Activated T-helper 2 cell treated with anti-CD3 and anti-CD28 coated beads, Interferon-gamma antibody, Interleukin-2, Interleukin-4, amounts not matched to agents 10 μg/mL and 5 μg/mL and 100 μg/mL, durations not matched to agents 14 hours and 24 hours and 36 hours (primary cell): ENCODE data around the gene SLC25A4. TPM values are rescaled to one million over a fixed set of nuclear protein-coding genes. Genes with fewer than 3 reads are reported as not detected.
"Not testable (repeated sequence)": the region's sequence is repeated elsewhere in the genome, so short reads cannot be mapped to it uniquely, and the experiment has no call there.

Source experiments
- DNase-seq: peaks from one replicate; pipeline ENCODE4 v3.0.0; 2021; ENCODE audit warnings: low spot score
- H3K27ac Mint-ChIP-seq: one replicate; pipeline ENCODE4 v1.8.0; 2021; ENCODE audit warnings: mixed read lengths
- H3K27me3 Mint-ChIP-seq: one replicate; pipeline ENCODE4 v1.8.0; 2021; ENCODE audit warnings: low read depth, mixed read lengths
- H3K36me3 Mint-ChIP-seq: one replicate; pipeline ENCODE4 v1.8.0; 2021; ENCODE audit warnings: low read depth, mixed read lengths
- H3K4me1 Mint-ChIP-seq: one replicate; pipeline ENCODE4 v1.8.0; 2021; ENCODE audit warnings: low read depth, mixed read lengths
- H3K4me3 Mint-ChIP-seq: one replicate; pipeline ENCODE4 v1.8.0; 2021; ENCODE audit warnings: low read depth, mild to moderate bottlenecking, moderate library complexity, mixed read lengths
- H3K9me3 Mint-ChIP-seq: one replicate; pipeline ENCODE4 v1.8.0; 2021; ENCODE audit warnings: mixed read lengths
- intact Hi-C: fragments of 100-400 bp; cut with micrococcal nuclease; formaldehyde crosslinking; loops from one replicate; pipeline ENCODE4 v1.15.1; 2023
- total RNA-seq: library from RNA; stranded (reverse); gene quantifications from 2 replicates; pipeline ENCODE4 v1.2.3, GENCODE V29; 2022

The SLC25A4 gene
- total RNA-seq, 1 donor from 2014 or later, result 5.0 TPM

DNA sequence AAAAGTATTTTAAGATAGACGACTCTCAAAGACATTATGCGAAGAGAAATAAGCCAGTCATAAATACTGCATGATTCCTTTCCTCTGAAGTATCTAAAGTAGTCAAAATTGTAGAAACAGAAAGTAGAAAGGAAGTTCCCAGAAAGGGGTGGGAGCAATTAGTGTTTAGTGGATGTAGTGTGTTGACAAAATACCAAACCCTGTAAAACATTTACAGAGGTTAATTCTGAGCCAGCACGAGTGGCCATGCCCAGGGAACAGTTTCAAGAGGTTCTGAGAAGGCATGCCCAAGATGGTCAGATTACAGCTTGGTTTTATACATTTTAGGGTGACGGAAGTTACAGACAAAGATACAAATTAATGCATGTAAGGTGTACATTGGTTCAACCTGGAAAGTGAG, 34.4 kb upstream of the SLC25A4 start:
- intact Hi-C loops, result no loop called here
- Mint-ChIP-seq H3K4me1 (peaks cover 5% of the 10 kb centered on the region), H3K27me3 (peaks cover 35% of the 10 kb centered on the region), H3K36me3 (no peaks in the 10 kb centered on the region), H3K27ac (no peak overlapping the region), H3K4me3 (no peak overlapping the region), H3K9me3 (no peaks in the 10 kb centered on the region)
- DNase-seq, result no peak

DNA sequence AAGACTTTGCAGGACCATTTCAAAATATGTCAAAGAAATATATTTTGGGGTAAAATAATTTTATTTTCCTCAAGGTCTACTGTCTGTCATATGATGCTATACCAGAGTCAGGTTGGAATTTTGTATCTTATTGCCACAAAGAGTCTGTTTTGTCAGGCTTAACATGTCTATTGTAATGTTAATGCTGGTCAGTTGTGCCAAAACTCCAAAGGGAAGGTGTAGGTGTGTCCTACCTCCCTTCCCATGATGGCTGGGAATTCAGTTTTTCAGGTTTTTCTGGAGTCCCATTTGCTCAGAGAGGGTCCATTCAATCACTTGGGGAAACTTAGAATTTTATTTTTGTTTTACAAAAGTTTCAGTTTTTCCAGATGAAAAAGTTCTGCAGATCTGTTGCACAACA, 33.3 kb upstream of the SLC25A4 start:
- no peaks in the 10 kb centered on the region for H3K9me3 Mint-ChIP-seq
- DNase-seq, result no peak
- H3K4me1 Mint-ChIP-seq, result peaks cover 5% of the 10 kb centered on the region
- H3K36me3 Mint-ChIP-seq, result no peaks in the 10 kb centered on the region
- peaks cover 35% of the 10 kb centered on the region for H3K27me3 Mint-ChIP-seq
- no peak overlapping the region for H3K27ac Mint-ChIP-seq
- intact Hi-C loops, result no loop called here
- no peak overlapping the region for H3K4me3 Mint-ChIP-seq

DNA sequence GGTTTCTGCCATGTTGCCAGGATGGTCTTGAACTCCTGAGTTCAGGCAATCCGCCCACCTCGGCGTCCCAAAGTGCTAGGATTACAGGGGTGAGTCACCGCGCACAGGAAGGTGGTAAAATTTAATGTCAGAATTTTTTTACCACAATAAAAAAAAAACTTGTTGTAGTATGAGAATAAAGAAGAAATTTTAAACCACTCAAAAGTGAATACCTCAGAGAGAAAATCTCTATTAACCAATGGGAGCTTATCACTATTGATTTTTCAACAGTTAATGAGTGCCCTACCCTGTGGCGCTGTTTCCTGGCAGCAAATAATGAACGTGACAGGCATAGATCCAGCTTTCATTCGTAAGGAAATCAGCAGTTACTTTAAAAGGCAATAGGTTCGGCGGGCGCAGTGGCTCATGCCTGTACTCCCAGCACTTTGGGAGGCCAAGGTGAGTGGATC, 32.7 kb upstream of the SLC25A4 start:
- Mint-ChIP-seq H3K4me1 (peaks cover 5% of the 10 kb centered on the region), H3K9me3 (no peaks in the 10 kb centered on the region), H3K36me3 (no peaks in the 10 kb centered on the region), H3K27me3 (peaks cover 33% of the 10 kb centered on the region), H3K27ac (no peak overlapping the region), H3K4me3 (no peak overlapping the region)
- no peak for DNase-seq
- intact Hi-C loops, result no loop called here

DNA sequence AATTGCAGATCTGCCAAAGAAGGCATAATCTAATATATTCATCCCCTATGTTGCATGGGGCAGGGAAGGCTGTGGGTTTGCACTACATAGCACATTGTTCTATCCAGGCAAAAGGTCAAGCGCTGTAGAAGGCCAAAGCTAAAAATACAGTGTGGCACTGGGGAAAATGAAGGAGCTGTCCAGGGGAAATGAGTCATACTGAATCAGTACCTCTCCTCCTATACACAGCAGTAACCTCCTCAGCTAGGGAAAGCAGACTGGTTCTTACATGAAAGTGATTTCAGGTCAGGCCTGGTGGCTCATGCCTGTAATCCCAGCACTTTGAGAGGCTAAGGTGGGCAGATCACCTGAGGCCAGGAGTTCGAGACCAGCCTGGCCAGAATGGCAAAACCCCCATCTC, 31.0 kb upstream of the SLC25A4 start:
- Mint-ChIP-seq H3K27ac (no peak overlapping the region), H3K4me1 (peaks cover 8% of the 10 kb centered on the region), H3K9me3 (no peaks in the 10 kb centered on the region), H3K36me3 (no peaks in the 10 kb centered on the region), H3K27me3 (peaks cover 31% of the 10 kb centered on the region), H3K4me3 (no peak overlapping the region)
- intact Hi-C loops, result no loop called here
- no peak for DNase-seq

DNA sequence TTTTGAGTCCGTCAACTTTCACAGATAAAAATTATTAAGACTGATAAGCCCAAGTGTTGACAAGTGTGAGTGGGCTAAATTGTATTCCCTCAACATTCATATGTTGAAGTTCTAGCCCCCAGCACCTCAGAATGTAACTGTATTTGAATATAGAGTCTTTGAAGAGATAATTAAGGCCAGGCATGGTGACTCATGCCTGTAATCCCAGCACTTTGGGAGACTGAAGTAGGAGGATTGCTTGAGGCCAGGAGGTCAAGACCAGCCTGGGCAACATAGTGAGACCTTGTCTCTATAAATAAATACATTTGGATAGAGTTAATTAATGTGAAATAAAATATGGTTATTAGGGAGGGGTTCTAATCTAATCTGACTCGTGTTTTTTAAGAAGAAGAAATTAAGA, 29.7 kb upstream of the SLC25A4 start:
- intact Hi-C loops, result no loop called here
- H3K9me3 Mint-ChIP-seq, result no peaks in the 10 kb centered on the region
- no peak for DNase-seq
- no peak overlapping the region for H3K4me3 Mint-ChIP-seq
- peaks cover 24% of the 10 kb centered on the region for H3K27me3 Mint-ChIP-seq
- no peak overlapping the region for H3K27ac Mint-ChIP-seq
- H3K4me1 Mint-ChIP-seq, result peaks cover 8% of the 10 kb centered on the region
- H3K36me3 Mint-ChIP-seq, result no peaks in the 10 kb centered on the region

DNA sequence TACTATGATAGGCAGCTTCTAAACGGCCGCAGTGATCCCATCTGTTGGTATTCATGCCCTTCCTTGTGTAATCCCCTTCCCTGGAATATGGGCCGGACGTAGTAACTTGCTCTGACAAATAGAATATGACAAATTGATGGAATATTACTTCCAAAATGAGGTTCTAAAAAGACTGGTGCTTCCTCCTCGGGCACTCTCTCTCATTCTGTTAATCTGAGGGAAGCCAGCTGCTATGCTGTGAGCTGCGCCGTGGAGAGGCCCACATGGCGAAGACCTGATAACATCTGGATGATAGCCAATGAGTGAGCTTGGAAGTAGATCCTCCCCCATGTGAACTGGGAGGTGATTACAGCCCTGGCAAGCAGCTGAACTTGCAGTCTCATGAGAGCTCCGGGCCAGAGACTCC, 27.2 kb upstream of the SLC25A4 start:
- Mint-ChIP-seq H3K4me3 (no peak overlapping the region), H3K36me3 (no peaks in the 10 kb centered on the region), H3K4me1 (peaks cover 6% of the 10 kb centered on the region), H3K27me3 (peaks cover 34% of the 10 kb centered on the region), H3K9me3 (no peaks in the 10 kb centered on the region), H3K27ac (no peak overlapping the region)
- DNase-seq, result no peak
- intact Hi-C loops, result no loop called here

DNA sequence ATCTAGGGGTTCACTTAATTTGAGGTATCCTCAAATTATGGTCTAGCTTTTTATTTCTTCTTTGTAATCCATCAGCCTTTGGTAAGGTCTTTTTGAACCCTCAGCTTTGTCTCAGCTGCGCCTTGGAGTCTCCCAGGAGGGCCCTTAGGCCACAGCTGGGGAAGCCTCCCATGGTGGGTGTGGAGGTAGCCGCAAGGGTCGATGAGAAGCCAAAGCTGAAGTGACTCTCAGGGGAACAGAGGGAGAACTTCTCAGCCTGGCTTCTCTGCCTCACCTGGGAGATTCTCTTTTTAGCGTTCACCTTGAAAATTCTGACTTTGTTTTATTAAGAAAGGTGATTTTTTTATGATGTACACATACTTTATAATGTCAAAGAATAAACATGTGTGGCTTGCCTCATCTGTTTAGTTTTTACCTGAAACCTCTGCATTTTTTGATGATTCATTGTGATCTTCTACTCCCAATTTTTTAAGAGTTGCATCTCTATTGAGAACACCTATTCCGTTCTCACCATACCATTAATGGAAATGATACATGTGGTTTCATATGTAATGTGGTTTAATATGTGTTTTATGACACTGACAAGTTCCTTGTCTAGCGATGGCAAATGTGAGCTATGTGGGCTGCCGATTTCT, 25.6 kb upstream of the SLC25A4 start:
- intact Hi-C loops, result no loop called here
- DNase-seq, result no peak
- H3K27ac Mint-ChIP-seq, result no peak overlapping the region
- H3K4me3 Mint-ChIP-seq, result no peak overlapping the region
- no peaks in the 10 kb centered on the region for H3K36me3 Mint-ChIP-seq
- H3K9me3 Mint-ChIP-seq, result no peaks in the 10 kb centered on the region
- H3K27me3 Mint-ChIP-seq, result peaks cover 37% of the 10 kb centered on the region
- peaks cover 3% of the 10 kb centered on the region for H3K4me1 Mint-ChIP-seq

DNA sequence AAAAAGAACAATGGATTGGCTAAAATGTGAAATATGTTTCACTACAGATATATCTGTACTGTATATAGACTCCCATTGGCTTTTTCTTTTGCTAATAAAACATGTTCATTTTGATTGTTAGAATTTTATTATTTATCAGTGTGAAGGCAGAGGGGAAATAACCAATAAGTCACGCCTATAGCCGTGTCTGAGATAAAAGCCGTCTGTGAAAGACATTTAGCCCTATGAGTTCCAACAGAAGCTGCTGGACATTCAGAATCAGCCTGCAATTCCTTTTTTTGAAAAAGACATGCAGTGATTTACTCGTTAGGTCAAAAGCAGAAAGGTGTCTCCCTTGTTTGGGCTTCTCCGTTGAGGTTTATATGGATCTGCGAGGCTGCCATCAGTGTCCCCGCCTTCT, 24.2 kb upstream of the SLC25A4 start:
- Mint-ChIP-seq H3K4me1 (peaks cover 8% of the 10 kb centered on the region), H3K4me3 (no peak overlapping the region), H3K27ac (no peak overlapping the region), H3K36me3 (no peaks in the 10 kb centered on the region), H3K9me3 (no peaks in the 10 kb centered on the region), H3K27me3 (peaks cover 44% of the 10 kb centered on the region)
- no peak for DNase-seq
- intact Hi-C loops, result no loop called here

DNA sequence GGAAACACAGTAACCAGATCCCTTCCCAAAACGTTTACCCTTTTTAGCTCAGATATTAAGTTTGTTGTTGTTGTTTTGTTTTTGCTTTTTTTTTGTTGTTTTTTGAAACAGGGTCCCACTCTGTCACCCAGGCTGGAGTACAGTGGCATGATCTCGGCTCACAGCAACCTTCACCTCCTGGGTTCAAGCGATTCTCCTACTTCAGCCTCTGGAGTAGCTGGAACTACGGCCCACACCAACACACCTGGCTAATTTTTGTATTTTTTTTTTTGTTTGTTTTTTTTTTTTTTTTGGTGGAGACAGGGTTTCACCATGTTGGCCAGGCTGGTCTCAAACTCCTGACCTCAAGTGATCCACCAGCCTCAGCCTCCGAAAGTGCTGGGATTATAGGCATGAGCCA, 23.6 kb upstream of the SLC25A4 start:
- H3K27me3 Mint-ChIP-seq, result peaks cover 47% of the 10 kb centered on the region
- H3K9me3 Mint-ChIP-seq, H3K4me3 Mint-ChIP-seq, H3K36me3 Mint-ChIP-seq, intact Hi-C loops, H3K4me1 Mint-ChIP-seq, DNase-seq, H3K27ac Mint-ChIP-seq: not testable (repeated sequence)

DNA sequence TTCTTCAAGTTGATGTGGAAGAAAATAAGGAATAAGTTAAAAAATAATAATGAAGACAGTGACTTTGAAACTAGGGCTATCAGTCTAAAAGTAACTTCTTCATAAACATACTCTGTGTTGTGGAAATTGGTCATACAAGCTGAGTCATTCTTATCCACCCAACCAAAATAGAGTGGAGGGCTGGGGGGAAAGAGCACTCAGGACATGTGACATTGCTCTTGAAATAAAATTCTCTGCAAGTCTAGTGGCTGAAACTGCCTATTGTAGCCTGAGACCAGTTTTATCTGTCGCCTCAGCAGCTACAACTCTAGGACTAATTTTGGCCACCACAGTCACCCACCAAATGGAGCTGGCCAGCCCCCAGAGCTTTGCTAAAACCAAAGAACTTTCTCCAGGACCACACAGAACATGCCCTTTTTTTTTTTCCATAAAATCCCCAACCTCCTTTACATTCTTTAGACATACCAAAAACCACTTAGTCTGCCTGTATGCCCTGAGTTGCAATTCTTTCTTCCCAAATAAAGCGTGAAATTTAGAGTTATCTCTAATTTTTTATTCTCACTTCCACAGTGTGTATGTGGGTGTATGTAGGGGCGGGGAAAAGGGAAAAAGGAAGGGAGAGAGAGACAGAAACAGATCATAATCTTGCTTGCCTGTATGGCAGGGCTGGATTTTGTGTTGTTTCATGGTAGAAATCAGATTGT, 23.0 kb upstream of the SLC25A4 start:
- Mint-ChIP-seq H3K36me3 (no peaks in the 10 kb centered on the region), H3K27ac (no peak overlapping the region), H3K9me3 (no peaks in the 10 kb centered on the region), H3K27me3 (peaks cover 52% of the 10 kb centered on the region), H3K4me3 (no peak overlapping the region), H3K4me1 (peaks cover 8% of the 10 kb centered on the region)
- DNase-seq, result no peak
- intact Hi-C loops, result no loop called here

DNA sequence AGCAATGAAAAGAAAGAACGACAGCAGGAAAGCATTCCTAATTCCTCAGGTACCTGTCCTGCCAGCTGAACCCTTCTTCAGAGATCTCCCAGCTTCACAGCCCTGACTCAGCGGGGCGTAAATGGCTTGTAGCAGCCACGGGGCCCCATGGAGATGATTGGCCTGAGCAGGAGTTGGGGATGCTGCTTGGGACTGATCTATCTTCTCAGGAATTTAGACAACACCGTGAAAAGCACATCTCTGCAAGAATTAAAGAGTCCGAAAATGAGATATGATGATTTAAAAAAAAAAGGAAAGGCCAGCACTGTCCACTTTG, 22.5 kb upstream of the SLC25A4 start:
- H3K4me3 Mint-ChIP-seq, result no peak overlapping the region
- H3K27ac Mint-ChIP-seq, result no peak overlapping the region
- peaks cover 8% of the 10 kb centered on the region for H3K4me1 Mint-ChIP-seq
- intact Hi-C loops, result no loop called here
- no peak for DNase-seq
- peaks cover 55% of the 10 kb centered on the region for H3K27me3 Mint-ChIP-seq
- no peaks in the 10 kb centered on the region for H3K36me3 Mint-ChIP-seq
- H3K9me3 Mint-ChIP-seq, result no peaks in the 10 kb centered on the region

DNA sequence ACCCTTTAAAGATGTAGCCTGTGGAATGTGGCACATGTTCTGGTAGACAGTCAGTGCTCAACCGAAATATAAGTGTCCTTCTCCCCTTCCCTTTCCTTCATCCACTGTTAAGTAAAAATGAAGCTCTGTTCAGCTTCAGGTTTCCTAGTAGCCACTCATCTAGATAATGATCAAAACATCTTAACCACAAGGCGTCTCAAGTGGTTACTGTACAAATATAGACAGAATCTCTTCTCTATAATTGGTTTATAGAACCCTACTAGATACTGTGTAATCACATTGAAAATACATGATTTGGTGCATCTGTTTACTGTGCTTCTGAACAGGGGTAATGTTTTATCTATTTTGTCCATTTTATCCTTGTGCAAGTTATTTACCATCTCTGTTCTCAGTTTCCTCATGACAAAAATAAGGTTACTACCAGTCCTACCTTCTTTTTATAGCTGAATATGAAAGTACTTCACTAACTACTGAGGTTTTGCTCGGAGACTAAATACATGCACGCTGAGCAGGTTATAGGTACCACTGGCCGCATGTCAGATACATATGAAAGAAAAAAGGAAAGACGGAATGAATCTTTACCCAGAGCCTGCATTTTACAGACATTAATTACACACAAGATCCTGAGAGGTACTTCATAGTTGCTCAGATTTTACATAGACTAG, 20.3 kb upstream of the SLC25A4 start:
- Mint-ChIP-seq H3K27ac (no peak overlapping the region), H3K36me3 (no peaks in the 10 kb centered on the region), H3K4me3 (no peak overlapping the region), H3K4me1 (peaks cover 5% of the 10 kb centered on the region), H3K27me3 (peaks cover 62% of the 10 kb centered on the region), H3K9me3 (no peaks in the 10 kb centered on the region)
- intact Hi-C loops, result no loop called here
- no peak for DNase-seq

DNA sequence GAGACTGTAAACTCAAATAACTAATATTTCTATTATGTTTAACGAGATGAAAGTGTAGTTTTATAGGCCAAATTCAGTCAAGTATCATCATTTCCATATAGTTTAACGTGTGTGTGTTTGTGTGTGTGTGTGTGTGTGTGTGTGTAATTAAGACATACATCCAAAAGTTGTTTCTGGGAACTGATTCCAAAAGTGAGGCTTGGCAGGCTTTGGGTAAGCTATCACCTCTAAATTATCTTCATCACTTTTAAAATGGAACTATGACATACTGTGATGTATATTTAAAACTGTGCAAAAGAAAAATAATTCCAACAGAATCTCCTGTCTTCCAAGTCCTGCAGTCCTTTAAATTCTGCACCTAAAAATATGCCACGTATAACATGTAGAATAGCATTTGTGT, 19.1 kb upstream of the SLC25A4 start:
- DNase-seq, result no peak
- peaks cover 7% of the 10 kb centered on the region for H3K4me1 Mint-ChIP-seq
- no peak overlapping the region for H3K4me3 Mint-ChIP-seq
- intact Hi-C loops, result no loop called here
- no peaks in the 10 kb centered on the region for H3K9me3 Mint-ChIP-seq
- H3K27me3 Mint-ChIP-seq, result peaks cover 63% of the 10 kb centered on the region
- no peak overlapping the region for H3K27ac Mint-ChIP-seq
- H3K36me3 Mint-ChIP-seq, result no peaks in the 10 kb centered on the region
